Stimulated activated CD4-positive, alpha-beta T cell treated with anti-CD3 and anti-CD28 coated beads, Interleukin-12 subunit alpha, Interleukin-12 subunit beta, amount 100 ng/mL, for 24 hours (primary cell): ENCODE data around the gene SNX6.
"Not testable (repeated sequence)": the region's sequence is repeated elsewhere in the genome, so short reads cannot be mapped to it uniquely, and the experiment has no call there.

Source experiments
- DNase-seq, 2 experiments: peaks; one replicate each; pipeline ENCODE4 v3.0.0-alpha.2; 2020; ENCODE audit warnings: low read depth in 2 of 2

SNX6 gene

GRCh38 chr14:34562776-34563150 lies 67.2 kb downstream of the SNX6 start:
- no peak for DNase-seq

GRCh38 chr14:34562037-34562775 lies 67.7 kb downstream of the SNX6 start:
- not testable (repeated sequence) for DNase-seq

- DNase-seq: not testable (repeated sequence)
Observed at GRCh38 chr14:34556498-34556829, 73.5 kb downstream of the SNX6 start.

GRCh38 chr14:34555583-34556497 lies 74.1 kb downstream of the SNX6 start:
- not testable (repeated sequence) for DNase-seq

GRCh38 chr14:34554540-34555250 lies 75.3 kb downstream of the SNX6 start:
- DNase-seq: no peak

GRCh38 chr14:34549276-34549966 lies 80.5 kb downstream of the SNX6 start:
- not testable (repeated sequence) for DNase-seq

DNA sequence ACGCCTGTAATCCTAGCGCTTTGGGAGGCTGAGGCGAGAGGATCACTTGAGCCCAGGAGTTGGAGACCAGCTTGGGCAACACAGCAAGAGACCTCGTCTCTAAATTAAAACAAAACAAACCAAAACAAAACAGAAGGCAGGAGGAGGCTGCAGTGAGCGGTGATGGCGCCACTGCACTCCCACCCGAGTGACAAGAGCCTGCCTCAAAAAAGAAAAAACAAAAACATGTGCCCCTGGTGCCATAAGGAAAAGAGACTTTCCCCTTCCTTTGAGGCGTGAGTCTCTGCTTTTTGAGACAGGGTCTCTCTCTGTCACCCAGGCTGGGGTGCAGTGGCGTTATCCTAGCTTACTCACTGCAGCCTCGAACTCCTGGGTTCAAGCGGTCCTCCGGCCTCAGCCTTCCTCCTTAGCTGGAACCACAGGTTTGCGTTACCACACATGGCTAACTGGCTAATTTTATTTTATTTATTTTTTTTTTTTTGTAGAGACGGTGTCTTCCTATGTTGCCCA lies 81.4 kb downstream of the SNX6 start:
- no peak for DNase-seq

- DNase-seq: not testable (repeated sequence)
Observed at GRCh38 chr14:34547136-34547520, 82.8 kb downstream of the SNX6 start.

- not testable (repeated sequence) for DNase-seq
Observed at GRCh38 chr14:34546272-34547135, 83.4 kb downstream of the SNX6 start.

DNA sequence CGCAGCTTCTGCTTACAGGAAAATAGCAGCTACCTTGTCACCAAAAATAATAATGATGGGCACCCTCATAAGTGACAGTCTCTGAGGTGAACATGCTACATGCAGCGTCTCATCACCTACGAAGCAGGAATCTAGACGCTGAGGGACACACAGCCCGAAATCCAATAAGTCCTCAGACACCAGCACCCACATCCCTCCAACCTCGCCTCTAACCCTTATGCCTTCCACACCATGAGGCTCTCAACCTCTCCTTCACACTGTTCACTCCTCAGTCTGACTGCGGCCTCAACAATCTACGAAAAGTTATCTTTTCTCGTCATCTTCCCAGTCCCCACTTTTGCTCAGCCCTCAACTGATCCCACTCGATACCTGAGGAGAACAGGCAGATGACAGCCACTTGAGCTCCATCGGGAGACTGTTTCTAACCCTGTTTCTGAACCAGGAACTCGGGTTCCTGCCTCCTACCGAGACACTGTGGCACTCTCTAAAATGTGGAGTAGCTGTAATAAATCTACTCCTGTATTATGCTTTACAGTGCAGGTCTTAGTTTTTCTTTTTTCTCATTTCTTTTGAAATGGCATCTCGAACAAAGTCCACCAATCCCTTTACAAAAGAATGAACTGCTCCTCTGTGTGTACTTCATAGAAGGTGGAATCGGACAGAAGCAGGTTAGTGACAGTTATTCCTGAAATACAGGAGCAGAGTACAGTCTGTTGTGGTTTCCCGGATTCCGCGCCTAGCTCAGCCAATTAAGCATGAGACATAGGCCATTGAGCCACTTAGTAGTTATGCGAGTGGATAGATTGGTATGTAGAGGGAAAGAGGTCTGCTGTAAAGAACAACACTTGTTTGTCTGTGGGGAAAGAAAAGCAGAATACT lies 89.5 kb downstream of the SNX6 start:
- DNase-seq: not testable (repeated sequence)

DNA sequence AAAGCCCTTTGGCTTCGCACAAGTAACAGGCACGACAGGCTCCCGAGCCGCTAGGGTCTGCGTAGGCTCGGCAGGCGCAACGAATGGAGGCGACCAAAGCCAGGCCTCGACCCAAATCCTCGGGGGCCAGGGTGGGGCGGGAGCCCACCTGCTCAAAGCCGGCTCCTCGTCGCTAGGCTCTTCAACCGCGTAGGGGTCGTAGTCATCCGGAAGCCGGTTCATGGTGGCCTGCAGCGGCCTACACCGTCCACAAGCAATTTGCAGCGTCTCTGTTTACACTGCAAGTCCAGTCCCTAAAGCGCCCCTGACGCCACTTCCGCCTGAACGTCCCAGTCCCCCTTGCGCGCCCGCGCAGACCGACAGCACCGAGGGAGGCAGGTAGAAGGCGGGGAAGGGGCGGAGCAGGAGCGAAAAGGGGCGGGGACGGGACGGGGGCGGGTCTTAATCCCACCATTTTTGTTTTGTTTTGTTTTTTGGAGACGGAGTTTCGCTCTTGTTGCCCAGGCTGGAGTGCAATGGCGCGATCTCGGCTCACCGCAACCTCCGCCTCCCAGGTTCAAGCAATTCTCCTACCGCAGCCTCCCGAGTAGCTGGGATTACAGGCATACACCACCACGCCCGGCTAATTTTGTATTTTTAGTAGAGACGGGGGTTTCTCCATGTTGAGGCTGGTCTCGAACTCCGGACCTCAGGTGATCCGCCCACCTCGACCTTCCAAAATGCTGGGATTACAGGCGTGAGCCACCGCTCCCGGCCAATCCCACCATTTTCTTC lies 90.4 kb downstream of the SNX6 start, which contains the start of gene EAPP:
Gene EAPP (minus strand): TSS at position 295 of the 774 bp plus-strand sequence. CDS start 73 bp downstream, at position 222.
- peak; percentile 88 to 91 for DNase-seq

DNA sequence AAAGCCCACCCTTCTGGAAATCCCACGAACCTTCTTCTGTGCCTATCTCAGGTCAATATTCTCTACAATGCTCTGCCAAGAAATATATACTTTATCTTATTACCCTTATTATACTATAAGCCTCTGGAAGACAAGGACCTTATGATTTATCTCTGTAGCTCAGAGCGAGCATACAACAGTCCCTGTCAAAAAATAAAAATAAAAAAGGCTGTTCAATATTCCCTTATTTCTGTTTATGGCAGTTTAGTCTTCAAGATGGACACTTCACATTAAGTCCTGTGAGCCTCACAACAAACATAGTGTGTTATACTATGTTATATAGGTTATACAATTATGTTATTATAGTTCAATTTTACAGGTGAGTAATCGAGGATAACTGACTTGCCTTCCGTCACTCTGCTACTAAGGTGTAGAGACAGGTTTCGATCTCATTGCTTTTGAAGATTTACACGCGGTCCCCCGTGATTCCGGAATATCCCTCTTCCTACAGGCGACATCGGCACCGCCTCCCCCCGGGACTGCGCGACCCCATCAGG lies 91.0 kb downstream of the SNX6 start:
- no peak for DNase-seq

DNA sequence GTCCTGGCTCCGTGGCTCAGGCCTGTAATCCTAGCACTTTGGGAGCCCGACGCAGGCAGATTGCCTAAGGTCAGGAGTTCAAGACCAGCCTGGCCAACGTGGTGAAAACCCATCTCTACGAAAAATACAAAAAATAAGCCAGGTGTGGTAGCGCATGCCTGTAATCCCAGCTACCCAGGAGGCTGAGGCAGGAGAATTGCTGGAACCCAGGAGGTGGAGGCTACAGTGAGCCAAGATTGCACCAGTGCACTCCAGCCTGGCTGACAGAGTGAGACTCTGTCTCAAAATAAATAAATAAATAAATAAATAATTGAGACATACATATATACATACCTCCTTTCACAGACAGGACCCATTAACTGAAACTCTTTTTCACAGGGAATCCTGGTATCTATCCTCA lies 91.9 kb downstream of the SNX6 start:
- not testable (repeated sequence) for DNase-seq

- no peak for DNase-seq
Observed at GRCh38 chr14:34537677-34538009, 92.3 kb downstream of the SNX6 start.

DNA sequence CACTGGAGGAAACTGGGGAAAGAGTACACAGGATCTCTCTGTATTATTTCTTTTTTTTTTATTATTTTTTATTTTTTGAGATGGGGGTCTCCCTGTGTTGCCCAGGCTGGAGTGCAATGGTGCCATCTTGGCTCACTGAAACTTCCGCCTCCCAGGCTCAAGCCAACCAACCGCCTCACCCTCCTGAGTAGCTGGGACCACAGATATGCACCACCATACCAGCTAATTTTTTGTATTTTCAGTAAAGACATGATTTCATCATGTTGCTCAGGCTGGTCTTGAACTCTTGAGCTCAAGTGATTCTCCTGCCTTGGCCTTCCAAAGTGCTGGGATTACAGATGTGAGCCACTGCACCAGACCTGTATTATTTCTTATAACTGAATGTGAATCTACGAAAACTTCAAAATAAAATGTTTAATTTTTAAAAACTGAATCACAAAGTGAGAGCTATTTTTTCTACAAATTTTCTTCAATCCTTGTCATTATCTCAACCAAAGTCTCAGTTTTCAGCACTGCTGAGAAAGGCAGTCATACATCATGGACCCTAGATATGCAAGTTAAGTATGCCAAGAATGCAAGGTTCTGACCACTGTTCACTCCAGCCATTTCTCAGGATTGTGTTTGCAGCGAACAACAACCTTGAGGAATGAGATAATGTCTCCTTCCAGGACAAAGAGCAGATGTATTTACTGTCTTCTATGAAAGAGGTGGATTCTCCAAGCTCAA lies 92.8 kb downstream of the SNX6 start:
- no peak for DNase-seq

GRCh38 chr14:34527591-34527990 lies 102.4 kb downstream of the SNX6 start:
- no peak for DNase-seq

DNA sequence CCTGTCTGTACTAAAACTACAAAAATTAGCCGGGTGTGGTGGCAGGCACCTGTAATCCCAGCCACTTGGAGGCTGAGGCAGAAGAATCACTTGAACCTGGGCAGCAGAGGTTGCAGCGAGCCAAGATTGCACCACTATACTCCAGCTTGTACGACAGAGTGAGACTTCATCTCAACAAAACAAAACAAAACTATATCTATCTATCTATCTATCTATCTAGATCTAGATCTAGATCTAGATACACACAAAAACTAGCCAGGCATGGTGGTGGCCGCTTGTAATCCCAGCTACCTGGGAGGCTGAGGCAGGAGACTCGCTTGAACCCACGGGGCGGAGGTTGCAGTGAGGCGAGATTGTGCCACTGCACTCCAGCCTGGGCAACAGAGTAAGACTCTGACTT lies 105.7 kb downstream of the SNX6 start:
- not testable (repeated sequence) for DNase-seq

GRCh38 chr14:34522496-34522895 lies 107.5 kb downstream of the SNX6 start:
- no peak for DNase-seq
